Brain pericyte (primary cell): ENCODE data around the gene GFRA4.

Experiments used
- DNase-seq: peaks from one replicate; pipeline ENCODE4 v3.0.0-alpha.2; 2012; ENCODE audit warnings: low read depth, low spot score

GFRA4 gene

GRCh38 chr20:3663031-3663701 is at the start of gene GFRA4:
Gene GFRA4, minus strand, starts transcription at chr20:3663399. Its CDS starts 0 bp downstream, at chr20:3663399.
- no peak for DNase-seq

- DNase-seq: no peak
Observed at GRCh38 chr20:3712279-3712873, 49.2 kb upstream of the GFRA4 start, which contains the start of gene SIGLEC1. Gene SIGLEC1, minus strand, starts transcription at chr20:3712600. Its CDS starts 5,472 bp downstream, at chr20:3707128.

GRCh38 chr20:3711484-3711941 is 48.3 kb upstream of the GFRA4 start:
- no peak for DNase-seq

GRCh38 chr20:3710703-3711483 is 47.7 kb upstream of the GFRA4 start:
- no peak for DNase-seq

GRCh38 chr20:3710011-3710466 is 46.8 kb upstream of the GFRA4 start:
- DNase-seq: no peak

GRCh38 chr20:3707508-3707899 is 44.3 kb upstream of the GFRA4 start:
- DNase-seq: no peak

GRCh38 chr20:3706774-3707507 is 43.7 kb upstream of the GFRA4 start:
- DNase-seq: no peak

- no peak for DNase-seq
Observed at GRCh38 chr20:3705970-3706739, 43.0 kb upstream of the GFRA4 start.

- DNase-seq: no peak
Observed at GRCh38 chr20:3705491-3705969, 42.3 kb upstream of the GFRA4 start.

GRCh38 chr20:3704087-3704486 is 40.9 kb upstream of the GFRA4 start:
- DNase-seq: no peak

- DNase-seq: no peak
Observed at GRCh38 chr20:3702611-3703391, 39.6 kb upstream of the GFRA4 start.

- DNase-seq: no peak
Observed at GRCh38 chr20:3701061-3701998, 38.1 kb upstream of the GFRA4 start.

- no peak for DNase-seq
Observed at GRCh38 chr20:3699037-3699436, 35.8 kb upstream of the GFRA4 start.

GRCh38 chr20:3698591-3699001 is 35.4 kb upstream of the GFRA4 start:
- DNase-seq: no peak

GRCh38 chr20:3697588-3698305 is 34.5 kb upstream of the GFRA4 start:
- no peak for DNase-seq

- DNase-seq: no peak
Observed at GRCh38 chr20:3696745-3697587, 33.8 kb upstream of the GFRA4 start.

GRCh38 chr20:3696200-3696599 is 33.0 kb upstream of the GFRA4 start:
- DNase-seq: no peak
